Vagina (tissue), 2 donors: ENCODE results near the gene ARID4B.

Source experiments
- CTCF ChIP-seq, 3 experiments: fragments of 450-650 bp in 2 of 3; fragments of 200-600 bp in 1 of 3; sonication (generic) in 1 of 3; IDR thresholded peaks; one replicate each; pipeline ENCODE4 v1.5.1; 2017 to 2019; ENCODE audit warnings: antibody characterized with exemption in 3 of 3, mild to moderate bottlenecking in 2 of 3, moderate library complexity in 2 of 3
- POLR2A ChIP-seq, 2 donors: fragments of 450-650 bp; IDR thresholded peaks; one replicate each; pipeline ENCODE4 v1.6.1; 2017; ENCODE audit warnings: antibody characterized with exemption in 2 of 2, mild to moderate bottlenecking in 2 of 2, moderate library complexity in 2 of 2
- POLR2AphosphoS5 ChIP-seq, 2 donors: sonication (generic); formaldehyde crosslinking; IDR thresholded peaks; one replicate each; pipeline ENCODE4 v1.9.0; 2017; ENCODE audit warnings: antibody characterized with exemption in 2 of 2, mild to moderate bottlenecking in 2 of 2, low read depth in 1 of 2; ENCODE audit not compliant: insufficient read depth in 1 of 2

GRCh38 chr1:235331401-235331800 is 3.4 kb upstream of the ARID4B start:
- TF ChIP-seq POLR2A (IDR thresholded peaks at IDR 0.05), result no peak
- no peak for TF ChIP-seq CTCF (IDR thresholded peaks at IDR 0.05)
- TF ChIP-seq POLR2AphosphoS5 (IDR thresholded peaks at IDR 0.05; ENCODE audit: insufficient read depth in 1 of 2, low read depth in 1 of 2), result no peak
